Fibroblast of villous mesenchyme (primary cell): ENCODE results near the gene SH3BP1. TPM values are rescaled to one million over a fixed set of nuclear protein-coding genes. Genes with fewer than 3 reads are reported as not detected.

ENCODE experiments used
- DNase-seq: peaks from one replicate; pipeline ENCODE4 v3.0.0-alpha.2; 2010; ENCODE audit warnings: low read depth
- H3K4me3 ChIP-seq: 2 replicates; pipeline ENCODE4 v1.5.1; 2011; ENCODE audit warnings: low read depth, mild to moderate bottlenecking, low read length
- total RNA-seq: library from RNA; depleted of rRNA; stranded (reverse); fragments of >200 nt; gene quantifications from 2 replicates; pipeline ENCODE4 v1.2.3, GENCODE V29; 2012
- TF ChIP-seq, protein P1 (sequence below): IDR thresholded peaks from 2 replicates; pipeline ENCODE4 v1.5.1; 2012; ENCODE audit warnings: low read depth, mild to moderate bottlenecking, low read length; ENCODE audit not compliant: insufficient read depth

The SH3BP1 gene
- total RNA-seq, 1 donor, result 11.2 TPM

- H3K4me3 ChIP-seq, result no peak overlapping the region
- DNase-seq, result no peak
- TF ChIP-seq, protein P1, sequence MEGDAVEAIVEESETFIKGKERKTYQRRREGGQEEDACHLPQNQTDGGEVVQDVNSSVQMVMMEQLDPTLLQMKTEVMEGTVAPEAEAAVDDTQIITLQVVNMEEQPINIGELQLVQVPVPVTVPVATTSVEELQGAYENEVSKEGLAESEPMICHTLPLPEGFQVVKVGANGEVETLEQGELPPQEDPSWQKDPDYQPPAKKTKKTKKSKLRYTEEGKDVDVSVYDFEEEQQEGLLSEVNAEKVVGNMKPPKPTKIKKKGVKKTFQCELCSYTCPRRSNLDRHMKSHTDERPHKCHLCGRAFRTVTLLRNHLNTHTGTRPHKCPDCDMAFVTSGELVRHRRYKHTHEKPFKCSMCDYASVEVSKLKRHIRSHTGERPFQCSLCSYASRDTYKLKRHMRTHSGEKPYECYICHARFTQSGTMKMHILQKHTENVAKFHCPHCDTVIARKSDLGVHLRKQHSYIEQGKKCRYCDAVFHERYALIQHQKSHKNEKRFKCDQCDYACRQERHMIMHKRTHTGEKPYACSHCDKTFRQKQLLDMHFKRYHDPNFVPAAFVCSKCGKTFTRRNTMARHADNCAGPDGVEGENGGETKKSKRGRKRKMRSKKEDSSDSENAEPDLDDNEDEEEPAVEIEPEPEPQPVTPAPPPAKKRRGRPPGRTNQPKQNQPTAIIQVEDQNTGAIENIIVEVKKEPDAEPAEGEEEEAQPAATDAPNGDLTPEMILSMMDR, result no peak
Measured at GRCh38 chr22:37662039-37662438, 22.6 kb downstream of the SH3BP1 start.

DNA sequence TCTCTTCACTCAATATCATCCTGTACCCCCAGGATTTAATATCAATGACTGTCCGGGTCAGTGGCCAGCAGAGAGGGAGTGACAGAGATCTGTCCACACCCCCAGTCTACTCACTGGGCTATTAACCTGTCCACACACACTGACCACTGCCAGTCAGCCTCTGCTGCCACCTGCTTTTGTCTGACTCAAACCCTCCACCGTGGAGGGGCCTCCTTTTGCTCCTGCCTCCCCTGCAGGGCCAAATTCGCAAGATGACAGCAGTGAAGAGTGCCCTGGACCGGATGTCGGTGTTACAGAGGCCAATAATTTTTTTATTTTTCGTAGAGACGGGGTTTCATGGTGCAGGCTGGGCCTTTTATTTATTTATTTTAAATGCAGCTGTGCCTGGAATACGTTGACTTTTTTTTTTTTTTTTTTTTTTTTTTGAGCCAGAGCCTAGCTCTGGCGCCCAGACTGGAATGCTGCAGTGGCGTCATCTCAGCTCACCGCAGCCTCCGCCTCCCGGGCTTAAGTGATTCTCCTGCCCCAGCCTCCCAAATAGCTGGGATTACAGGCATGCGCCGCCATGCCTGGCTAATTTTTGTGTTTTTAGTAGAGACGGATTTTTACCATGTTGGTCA lies 24.2 kb downstream of the SH3BP1 start:
- H3K4me3 ChIP-seq, result no peak overlapping the region
- TF ChIP-seq, protein P1, result no peak
- DNase-seq, result peak; percentile 82

DNA sequence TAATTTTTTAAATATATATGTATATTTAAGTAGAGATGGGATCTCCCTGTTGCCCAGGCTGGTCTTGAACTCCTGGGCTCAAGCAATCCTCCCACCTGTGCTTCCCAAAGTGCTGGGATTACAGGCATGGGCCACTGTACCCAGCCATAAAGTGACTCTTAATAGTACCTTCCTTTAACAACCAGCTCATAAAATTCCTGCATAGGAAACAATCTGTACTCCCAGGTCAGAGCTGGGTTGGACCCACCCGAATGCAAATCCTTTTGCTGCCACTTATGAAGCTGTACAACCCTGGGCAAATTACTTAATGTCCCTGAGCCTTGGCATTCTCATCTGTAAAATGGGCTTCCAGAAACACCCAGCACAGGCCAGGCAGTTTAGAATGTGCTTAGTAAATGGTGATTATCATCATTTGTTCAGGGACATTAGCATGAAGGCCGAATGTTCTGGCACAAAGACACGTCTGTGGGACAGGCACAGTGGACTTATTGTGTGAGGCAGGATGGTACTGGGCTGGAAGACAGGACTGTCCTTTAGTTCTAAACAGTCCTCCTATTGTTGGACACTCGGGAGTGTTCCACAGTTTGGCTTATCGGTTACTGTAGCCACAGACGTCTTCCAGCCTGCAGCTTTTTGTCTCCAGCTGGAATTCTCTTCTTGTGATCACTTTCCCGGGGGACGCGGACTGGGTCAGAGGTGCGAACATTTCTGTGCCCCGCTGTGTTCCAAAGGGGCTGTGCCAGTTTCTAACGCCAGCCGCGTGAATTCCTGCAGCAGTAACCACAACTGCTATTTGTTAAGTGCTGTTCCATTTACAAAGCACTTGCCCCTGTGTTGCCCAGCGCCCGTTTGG lies 25.0 kb downstream of the SH3BP1 start:
- TF ChIP-seq, protein P1, result no peak
- DNase-seq, result no peak
- no peak overlapping the region for H3K4me3 ChIP-seq

- DNase-seq, result no peak
- TF ChIP-seq, protein P1, result no peak
- H3K4me3 ChIP-seq, result no peak overlapping the region
Measured at GRCh38 chr22:37665487-37665886, 26.0 kb downstream of the SH3BP1 start.

GRCh38 chr22:37669586-37669985 lies 30.1 kb downstream of the SH3BP1 start:
- DNase-seq, result peak; percentile 73
- TF ChIP-seq, protein P1, result no peak
- H3K4me3 ChIP-seq, result no peak overlapping the region

- no peak for DNase-seq
- TF ChIP-seq, protein P1, result no peak
- no peak overlapping the region for H3K4me3 ChIP-seq
Measured at GRCh38 chr22:37672206-37672919, 32.9 kb downstream of the SH3BP1 start.
